H9 (cell line): ENCODE measurements around the gene HLA-F. TPM values are rescaled to one million over a fixed set of nuclear protein-coding genes. Genes with fewer than 3 reads are reported as not detected.

ENCODE experiments used
- DNase-seq: peaks from one replicate; pipeline ENCODE4 v3.0.0-alpha.2; 2017
- H2AFZ ChIP-seq: one replicate; pipeline ENCODE4 v1.6.1; 2013; ENCODE audit warnings: mild to moderate bottlenecking, low read length, control low read depth, moderate library complexity
- H2AK5ac ChIP-seq: 2 replicates; pipeline ENCODE4 v1.6.1; 2013; ENCODE audit warnings: low read length, control low read depth, mixed read lengths; ENCODE audit not compliant: insufficient read length
- H2BK120ac ChIP-seq: one replicate; pipeline ENCODE4 v1.6.1; 2013; ENCODE audit warnings: low read depth, mild to moderate bottlenecking, low read length, control low read depth, inconsistent platforms; ENCODE audit not compliant: poor library complexity, severe bottlenecking
- H2BK12ac ChIP-seq: 2 replicates; pipeline ENCODE4 v1.6.1; 2013; ENCODE audit warnings: low read length, control low read depth, mixed read lengths, low read depth; ENCODE audit not compliant: insufficient read length
- H2BK15ac ChIP-seq: 2 replicates; pipeline ENCODE4 v1.6.1; 2013; ENCODE audit warnings: low read depth, low read length, control low read depth
- H2BK20ac ChIP-seq: one replicate; pipeline ENCODE4 v1.6.1; 2013; ENCODE audit warnings: low read depth, mild to moderate bottlenecking, low read length, control low read depth, inconsistent platforms; ENCODE audit not compliant: poor library complexity, severe bottlenecking
- H2BK5ac ChIP-seq: 2 replicates; pipeline ENCODE4 v1.6.1; 2013; ENCODE audit warnings: low read length, control low read depth, mixed read lengths; ENCODE audit not compliant: insufficient read length
- H3K14ac ChIP-seq: 2 replicates; pipeline ENCODE4 v1.6.1; 2013; ENCODE audit warnings: low read length, control low read depth; ENCODE audit not compliant: insufficient read depth
- H3K18ac ChIP-seq: 2 replicates; pipeline ENCODE4 v1.6.1; 2013; ENCODE audit warnings: low read depth, mild to moderate bottlenecking, mixed read lengths, low read length, control low read depth; ENCODE audit not compliant: insufficient read length
- H3K23ac ChIP-seq: 2 replicates; pipeline ENCODE4 v1.6.1; 2013; ENCODE audit warnings: low read length, control low read depth, mixed read lengths, low read depth; ENCODE audit not compliant: insufficient read length
- H3K23me2 ChIP-seq: 2 replicates; pipeline ENCODE4 v1.6.1; 2013; ENCODE audit warnings: low read depth, mild to moderate bottlenecking, mixed read lengths, low read length, control low read depth; ENCODE audit not compliant: insufficient read length, poor library complexity, severe bottlenecking
- H3K27ac ChIP-seq: 2 replicates; pipeline ENCODE4 v1.5.1; 2013; ENCODE audit warnings: low read length, control low read depth, mixed read lengths, low read depth; ENCODE audit not compliant: insufficient read length
- H3K27me3 ChIP-seq: 2 replicates; pipeline ENCODE4 v1.6.1; 2013; ENCODE audit warnings: low read length, control low read depth, inconsistent platforms; ENCODE audit not compliant: insufficient read depth
- H3K4ac ChIP-seq: 2 replicates; pipeline ENCODE4 v1.6.1; 2013; ENCODE audit warnings: low read depth, mild to moderate bottlenecking, control low read depth, inconsistent platforms, low read length, moderate library complexity
- H3K4me1 ChIP-seq: 2 replicates; pipeline ENCODE4 v1.6.1; 2013; ENCODE audit warnings: low read length, control low read depth, inconsistent platforms; ENCODE audit not compliant: insufficient read depth
- H3K4me2 ChIP-seq: 2 replicates; pipeline ENCODE4 v1.6.1; 2013; ENCODE audit warnings: low read length, control low read depth, mixed read lengths; ENCODE audit not compliant: insufficient read length, insufficient read depth
- H3K56ac ChIP-seq: 2 replicates; pipeline ENCODE4 v1.6.1; 2013; ENCODE audit warnings: low read depth, mild to moderate bottlenecking, mixed read lengths, low read length, control low read depth; ENCODE audit not compliant: insufficient read length
- H3K79me1 ChIP-seq: 2 replicates; pipeline ENCODE4 v1.6.1; 2013; ENCODE audit warnings: low read depth, mild to moderate bottlenecking, moderate library complexity, low read length, control low read depth, inconsistent platforms; ENCODE audit not compliant: insufficient read depth, poor library complexity, severe bottlenecking
- H3K79me2 ChIP-seq: 2 replicates; pipeline ENCODE4 v1.6.1; 2013; ENCODE audit warnings: low read length, control low read depth, inconsistent platforms; ENCODE audit not compliant: insufficient read depth
- H3K9ac ChIP-seq: 2 replicates; pipeline ENCODE4 v1.6.1; 2013; ENCODE audit warnings: low read length, control low read depth, mixed read lengths; ENCODE audit not compliant: insufficient read length; ENCODE audit errors: extremely low read depth
- H3K9me3 ChIP-seq: one replicate; pipeline ENCODE4 v1.6.1; 2013; ENCODE audit warnings: low read depth, low read length, inconsistent platforms; ENCODE audit not compliant: control insufficient read depth
- H3T11ph ChIP-seq: one replicate; pipeline ENCODE4 v1.6.1; 2013; ENCODE audit warnings: mild to moderate bottlenecking, low read length, control low read depth, inconsistent platforms
- H4K20me1 ChIP-seq: one replicate; pipeline ENCODE4 v1.6.1; 2013; ENCODE audit not compliant: control insufficient read depth, insufficient read length, insufficient read depth
- H4K5ac ChIP-seq: 2 replicates; pipeline ENCODE4 v1.6.1; 2013; ENCODE audit warnings: low read depth, mild to moderate bottlenecking, mixed read lengths, low read length, control low read depth; ENCODE audit not compliant: insufficient read length
- H4K8ac ChIP-seq: replicated peaks from 2 replicates; pipeline ENCODE4 v1.6.1; 2013; ENCODE audit warnings: low read length, control low read depth, mixed read lengths, low read depth; ENCODE audit not compliant: insufficient read length
- H4K91ac ChIP-seq: 2 replicates; pipeline ENCODE4 v1.6.1; 2013; ENCODE audit warnings: low read depth, mild to moderate bottlenecking, moderate library complexity, mixed read lengths, low read length, control low read depth; ENCODE audit not compliant: insufficient read length
- H3K27ac Mint-ChIP-seq, 3 experiments: 2 replicates in 2 of 3; 3 replicates in 1 of 3; pipeline ENCODE4 v1.8.0; 2020 to 2021; ENCODE audit warnings: mixed read lengths in 3 of 3, mild to moderate bottlenecking in 1 of 3, moderate library complexity in 1 of 3
- H3K27me3 Mint-ChIP-seq: 2 replicates; pipeline ENCODE4 v1.8.0; 2021; ENCODE audit warnings: low read depth, mild to moderate bottlenecking, moderate library complexity, mixed read lengths
- H3K36me3 Mint-ChIP-seq, 3 experiments: 2 replicates in 2 of 3; 3 replicates in 1 of 3; pipeline ENCODE4 v1.8.0; 2020 to 2021; ENCODE audit warnings: low read depth in 3 of 3, mixed read lengths in 3 of 3; ENCODE audit not compliant: insufficient read depth in 1 of 3
- H3K4me1 Mint-ChIP-seq, 2 experiments: 2 replicates each; pipeline ENCODE4 v1.8.0; 2020; ENCODE audit warnings: mixed read lengths in 2 of 2
- H3K4me3 Mint-ChIP-seq, 2 experiments: 2 replicates in 1 of 2; 3 replicates in 1 of 2; pipeline ENCODE4 v1.8.0; 2020 to 2021; ENCODE audit warnings: mild to moderate bottlenecking in 2 of 2, mixed read lengths in 2 of 2, moderate library complexity in 1 of 2
- H3K9me3 Mint-ChIP-seq, 2 experiments: 2 replicates in 1 of 2; 3 replicates in 1 of 2; pipeline ENCODE4 v1.8.0; 2020; ENCODE audit warnings: mild to moderate bottlenecking in 2 of 2, mixed read lengths in 2 of 2, moderate library complexity in 1 of 2
- WGBS: extraction: QIAGEN DNeasy Blood & Tissue Kit; methylation state at CpG from one replicate; pipeline ENCODE4 v1.1.7; 2013; ENCODE audit warnings: missing lambda C conversion rate, low lambda C conversion rate, mixed read lengths; ENCODE audit not compliant: insufficient read length; ENCODE audit errors: extremely low coverage; 5-methylcytosine and 5-hydroxymethylcytosine counted together
- total RNA-seq: library from RNA; stranded (reverse); gene quantifications from 2 replicates; pipeline ENCODE4 v1.2.1, GENCODE V29; 2021
- TF ChIP-seq, protein P1 (sequence below): fragments of 200-600 bp; sonication (generic); conservative IDR thresholded peaks from 3 replicates; pipeline ENCODE4 v1.8.0; 2021; ENCODE audit warnings: antibody characterized with exemption, mild to moderate bottlenecking

The HLA-F gene
- total RNA-seq, 1 experiment from 2014 or later = 7.4 TPM

DNA sequence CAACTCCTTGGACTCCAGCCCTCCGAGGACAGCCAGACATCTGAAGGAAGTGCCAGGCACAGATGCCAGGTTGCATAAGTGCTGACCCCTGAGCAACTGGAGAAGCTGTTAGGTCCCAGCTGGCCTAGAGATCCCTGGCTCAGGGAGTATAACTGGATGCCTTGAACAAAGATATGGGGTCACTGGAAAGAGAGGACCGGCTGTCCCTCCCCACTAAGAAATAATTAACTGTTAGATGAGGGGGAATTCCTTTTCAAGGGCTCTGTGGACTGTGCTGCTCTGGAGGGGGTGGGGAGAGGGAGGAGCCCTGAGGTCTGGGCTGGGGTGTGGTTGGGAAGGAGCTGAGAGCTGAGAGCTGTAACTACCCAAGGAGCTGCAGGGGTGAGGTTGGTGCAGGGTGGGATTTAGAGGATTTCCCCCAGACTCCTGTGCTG is 39.6 kb downstream of the HLA-F start:
- H3K23me2 ChIP-seq = no peaks in the 10 kb centered on the region
- no peak for DNase-seq
- no peak overlapping the region for H3K4me2 ChIP-seq
- peaks cover 34 to 36% of the 10 kb centered on the region in 2 experiments for H3K4me1 Mint-ChIP-seq
- no peak overlapping the region for H3K56ac ChIP-seq
- no peak overlapping the region for H2BK15ac ChIP-seq
- H3K9ac ChIP-seq = no peak overlapping the region
- H3T11ph ChIP-seq = no peak overlapping the region
- H3K27ac Mint-ChIP-seq = peak overlapping the region in 1 of 3 experiments; percentile 59; a peak in 1 of 7 replicates
- no peak overlapping the region; the same call in 1 of the 2 replicates for H3K14ac ChIP-seq
- no peaks in the 10 kb centered on the region for H3K9me3 ChIP-seq
- H4K20me1 ChIP-seq = no peaks in the 10 kb centered on the region
- peaks cover 14% of the 10 kb centered on the region for H3K27me3 Mint-ChIP-seq
- H3K4ac ChIP-seq = no peak overlapping the region
- no peaks in the 10 kb centered on the region for H3K79me2 ChIP-seq
- no peaks in the 10 kb centered on the region for H3K79me1 ChIP-seq
- H4K91ac ChIP-seq = no peak overlapping the region
- no peaks in the 10 kb centered on the region for H3K36me3 Mint-ChIP-seq
- TF ChIP-seq, protein P1, sequence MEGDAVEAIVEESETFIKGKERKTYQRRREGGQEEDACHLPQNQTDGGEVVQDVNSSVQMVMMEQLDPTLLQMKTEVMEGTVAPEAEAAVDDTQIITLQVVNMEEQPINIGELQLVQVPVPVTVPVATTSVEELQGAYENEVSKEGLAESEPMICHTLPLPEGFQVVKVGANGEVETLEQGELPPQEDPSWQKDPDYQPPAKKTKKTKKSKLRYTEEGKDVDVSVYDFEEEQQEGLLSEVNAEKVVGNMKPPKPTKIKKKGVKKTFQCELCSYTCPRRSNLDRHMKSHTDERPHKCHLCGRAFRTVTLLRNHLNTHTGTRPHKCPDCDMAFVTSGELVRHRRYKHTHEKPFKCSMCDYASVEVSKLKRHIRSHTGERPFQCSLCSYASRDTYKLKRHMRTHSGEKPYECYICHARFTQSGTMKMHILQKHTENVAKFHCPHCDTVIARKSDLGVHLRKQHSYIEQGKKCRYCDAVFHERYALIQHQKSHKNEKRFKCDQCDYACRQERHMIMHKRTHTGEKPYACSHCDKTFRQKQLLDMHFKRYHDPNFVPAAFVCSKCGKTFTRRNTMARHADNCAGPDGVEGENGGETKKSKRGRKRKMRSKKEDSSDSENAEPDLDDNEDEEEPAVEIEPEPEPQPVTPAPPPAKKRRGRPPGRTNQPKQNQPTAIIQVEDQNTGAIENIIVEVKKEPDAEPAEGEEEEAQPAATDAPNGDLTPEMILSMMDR = no peak
- H2BK20ac ChIP-seq = no peak overlapping the region
- peaks cover 19% of the 10 kb centered on the region for H3K4me1 ChIP-seq
- H3K27ac ChIP-seq = no peak overlapping the region
- no peak overlapping the region for H2AK5ac ChIP-seq
- peaks cover 0 to 2% of the 10 kb centered on the region in 2 experiments; a peak in 1 of 5 replicates for H3K9me3 Mint-ChIP-seq
- H4K8ac ChIP-seq = no peak overlapping the region
- no peak overlapping the region for H2BK120ac ChIP-seq
- no peak overlapping the region for H3K4me3 Mint-ChIP-seq
- no CpG with 5 or more reads among the region's 2 CpGs for WGBS
- H4K5ac ChIP-seq = no peak overlapping the region
- no peak overlapping the region for H2BK12ac ChIP-seq
- no peak overlapping the region for H2AFZ ChIP-seq
- no peaks in the 10 kb centered on the region for H3K27me3 ChIP-seq
- H3K23ac ChIP-seq = no peak overlapping the region
- H3K18ac ChIP-seq = no peak overlapping the region
- H2BK5ac ChIP-seq = no peak overlapping the region
